K562 (cell line): ENCODE measurements around the gene CD248. TPM values are rescaled to one million over a fixed set of nuclear protein-coding genes. Genes with fewer than 3 reads are reported as not detected.

Experiments used
- ARHGAP35 ChIP-seq: fragments of 450-650 bp; IDR thresholded peaks from 2 replicates; pipeline ENCODE4 v1.6.1; 2018; ENCODE audit not compliant: partially characterized antibody
- CBX8 ChIP-seq: fragments of 200-600 bp; sonication (generic); IDR thresholded peaks from 2 replicates; pipeline ENCODE4 v1.6.1; 2012; ENCODE audit warnings: borderline replicate concordance, mixed run types, low read depth, mild to moderate bottlenecking, moderate library complexity, mixed read lengths, low read length, control low read depth, inconsistent platforms; ENCODE audit not compliant: poor library complexity, severe bottlenecking; ENCODE audit errors: extremely low read depth
- CHD4 ChIP-seq: fragments of 200-600 bp; sonication (generic); IDR thresholded peaks from 3 replicates; pipeline ENCODE4 v1.6.1; 2012; ENCODE audit warnings: low read depth, mild to moderate bottlenecking, mixed read lengths, low read length, inconsistent platforms; ENCODE audit not compliant: insufficient read depth, insufficient replicate concordance, poor library complexity, severe bottlenecking
- E2F5 ChIP-seq: sonication (generic); formaldehyde crosslinking; IDR thresholded peaks from 2 replicates; pipeline ENCODE4 v1.8.0; 2022; ENCODE audit warnings: mild to moderate bottlenecking, missing genetic modification reagents
- HDAC2 ChIP-seq: fragments of 450-650 bp; IDR thresholded peaks from 2 replicates; pipeline ENCODE4 v1.6.1; 2016; ENCODE audit warnings: mild to moderate bottlenecking
- HDAC6 ChIP-seq: IDR thresholded peaks from 2 replicates; pipeline ENCODE4 v1.6.1; 2012; ENCODE audit warnings: low read depth, mild to moderate bottlenecking, control low read depth, inconsistent platforms, low read length, moderate library complexity
- HEY1 ChIP-seq: fragments of 250-450 bp; sonication (Bioruptor Pico); IDR thresholded peaks from 2 replicates; pipeline ENCODE4 v1.5.0; 2020; ENCODE audit warnings: mild to moderate bottlenecking, moderate library complexity, borderline replicate concordance
- HMGN3 ChIP-seq: IDR thresholded peaks from 2 replicates; pipeline ENCODE4 v1.6.1; 2011; ENCODE audit warnings: borderline replicate concordance, low read depth, mild to moderate bottlenecking, mixed read lengths, low read length; ENCODE audit not compliant: insufficient read length; ENCODE audit errors: extremely low read depth
- MCM2 ChIP-seq: fragments of 450-650 bp; IDR thresholded peaks from 2 replicates; pipeline ENCODE4 v1.6.1; 2017; ENCODE audit warnings: low read depth, mild to moderate bottlenecking
- PTBP1 ChIP-seq: fragments of 200-400 bp; formaldehyde crosslinking; IDR thresholded peaks from 2 replicates; pipeline ENCODE4 v1.6.1; 2017; ENCODE audit warnings: low read depth, low read length
- PTRF ChIP-seq: fragments of 450-650 bp; IDR thresholded peaks from 2 replicates; pipeline ENCODE4 v1.6.1; 2016; ENCODE audit warnings: mild to moderate bottlenecking, missing genetic modification characterization, missing compliant biosample characterization
- RFX5 ChIP-seq: IDR thresholded peaks from 2 replicates; pipeline ENCODE4 v1.6.1; 2011; ENCODE audit warnings: low read depth, mild to moderate bottlenecking, improper control_type of control experiment, low read length
- SMAD3 ChIP-seq: fragments of 450-650 bp; formaldehyde crosslinking; conservative IDR thresholded peaks from 2 replicates; pipeline ENCODE4 v1.4.0; 2020; ENCODE audit warnings: mild to moderate bottlenecking
- SMARCC2 ChIP-seq: fragments of 450-650 bp; IDR thresholded peaks from 2 replicates; pipeline ENCODE4 v1.6.1; 2017; ENCODE audit warnings: antibody characterized with exemption, moderate library complexity, mild to moderate bottlenecking, low read depth
- TRIM24 ChIP-seq, 2 experiments: fragments of 450-650 bp; IDR thresholded peaks; 2 replicates each; pipeline ENCODE4 v1.6.1; 2016
- ZNF263 ChIP-seq: sonication (generic); formaldehyde crosslinking; IDR thresholded peaks from 2 replicates; pipeline ENCODE4 v1.8.0; 2022; ENCODE audit warnings: mild to moderate bottlenecking, missing genetic modification reagents, borderline replicate concordance
- ZNF318 ChIP-seq, 2 experiments: fragments of 450-650 bp; IDR thresholded peaks; 2 replicates each; pipeline ENCODE4 v1.6.1; 2016; ENCODE audit warnings: mild to moderate bottlenecking in 2 of 2, borderline replicate concordance in 1 of 2, low read depth in 1 of 2, moderate library complexity in 1 of 2
- ZNF436 ChIP-seq: fragments of 250-450, 450-650 bp; sonication (Bioruptor Pico); formaldehyde crosslinking; IDR thresholded peaks from 2 replicates; pipeline ENCODE4 v1.7.0; 2020; ENCODE audit warnings: mild to moderate bottlenecking
- ZNF699 ChIP-seq: fragments of 250-450 bp; sonication (Bioruptor Pico); IDR thresholded peaks from 2 replicates; pipeline ENCODE4 v1.8.0; 2021; ENCODE audit warnings: mild to moderate bottlenecking, moderate library complexity; ENCODE audit not compliant: insufficient replicate concordance
- polyA plus RNA-seq, 8 experiments: library from polyadenylated mRNA; depleted of rRNA in 4 of 8; stranded (reverse) in 5 of 8; unstranded in 3 of 8; fragments of >200 nt; fragmentation: Nextera tagmentation in 2 of 8; fragmentation: Illumina TruSeq in 1 of 8; extraction: Ambion mirVana in 2 of 8; extraction: Trizol in 1 of 8; gene quantifications; 2 replicates each; pipeline versions ENCODE4 v1.2.1 to v1.2.3, GENCODE V29; 2011 to 2014; ENCODE audit warnings: inconsistent platforms in 1 of 8, missing spikeins in 1 of 8
- total RNA-seq, 7 experiments: library from RNA; depleted of rRNA in 6 of 7; stranded (reverse); fragments of >200 nt in 6 of 7; fragmentation: Illumina TruSeq in 2 of 7; extraction: Trizol in 2 of 7; gene quantifications; 2 replicates each; pipeline versions ENCODE4 v1.2.1 to v1.2.3, GENCODE V29; 2011 to 2021; ENCODE audit warnings: low replicate concordance in 1 of 7

CD248 gene
- total and polyA plus RNA-seq, 9 of the 15 experiments (the other 6 are each of a cell fraction or from before 2014, with no cell fraction given): 0.09 TPM; not detected in 8

DNA sequence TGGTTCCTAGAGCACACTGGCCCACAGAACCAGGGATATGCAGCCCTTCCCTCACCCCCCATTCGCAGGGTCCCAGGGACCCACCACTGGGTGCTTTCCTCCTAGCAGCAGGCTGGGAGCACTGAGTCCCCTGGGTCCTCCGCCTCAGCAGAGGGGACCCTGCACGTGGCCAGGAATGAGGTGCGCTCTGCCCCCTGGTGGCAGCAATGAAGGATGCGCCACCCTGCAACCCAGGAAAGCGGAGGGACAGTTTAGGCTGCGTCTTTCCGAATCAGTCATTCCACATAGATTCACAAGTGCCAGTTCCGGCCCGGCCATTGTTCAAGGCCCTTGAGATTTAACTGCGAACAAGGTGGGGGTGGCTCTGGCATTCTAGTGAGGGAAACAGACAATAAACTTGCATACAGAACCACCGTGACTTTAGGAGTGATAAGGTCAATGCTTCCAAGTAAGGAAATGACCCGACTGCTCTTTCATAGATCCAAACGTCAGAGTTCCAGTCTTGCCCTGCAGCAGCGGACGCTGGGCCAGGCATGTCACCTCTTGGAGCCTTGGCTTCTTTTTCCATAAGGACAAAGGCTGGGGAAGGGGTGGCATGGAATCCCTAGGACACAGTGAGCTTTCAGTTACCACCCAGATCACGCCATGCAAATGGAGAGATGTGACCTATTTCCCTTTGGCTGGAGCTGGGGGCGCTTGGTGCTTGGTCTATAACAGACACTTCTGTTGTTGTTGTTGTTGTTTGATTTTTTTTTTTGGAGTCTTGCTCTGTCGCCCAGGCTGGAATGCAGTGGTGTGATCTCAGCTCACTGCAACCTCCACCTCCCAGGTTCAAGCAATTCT, 11.7 kb upstream of the CD248 start (continued):
- TF ChIP-seq ZNF318 (IDR thresholded peaks at IDR 0.05; ENCODE audit: borderline replicate concordance in 1 of 2, low read depth in 1 of 2): no peak
- no peak for TF ChIP-seq CBX8
- no peak for TF ChIP-seq TRIM24 (IDR thresholded peaks at IDR 0.05)
- TF ChIP-seq HDAC2: no peak; the same call in 1 of the 2 replicates
- TF ChIP-seq ZNF263: peak; percentile 89
- peak; percentile 67; the same call in 1 of the 2 replicates for TF ChIP-seq E2F5 (CRISPR knock-in tag)
- TF ChIP-seq MCM2: no peak
- no peak for TF ChIP-seq PTBP1
- no peak for TF ChIP-seq PTRF (tag)
- no peak for TF ChIP-seq HEY1 (CRISPR knock-in tag)
- no peak for TF ChIP-seq ZNF699 (CRISPR knock-in tag)
- no peak for TF ChIP-seq SMAD3 (CRISPR knock-in tag)
- no peak for TF ChIP-seq HMGN3
- TF ChIP-seq RFX5: no peak
- TF ChIP-seq SMARCC2: no peak
- no peak for TF ChIP-seq ARHGAP35
- no peak for TF ChIP-seq CHD4
- TF ChIP-seq HDAC6: no peak
- no peak for TF ChIP-seq ZNF436 (CRISPR knock-in tag)
